HEK293 (cell line): ENCODE measurements around the gene MAP3K7CL.

Experiments
- CTCF ChIA-PET: fragments of 350-600 bp; formaldehyde crosslinking; extraction: SDS; loops from one replicate; lab custom pipeline; 2021; ENCODE audit warnings: antibody characterized with exemption; lab: Yijun Ruan, JAX
- POLR2A ChIA-PET: fragments of 300-600 bp; formaldehyde crosslinking; extraction: SDS; loops from one replicate; lab custom pipeline; 2020; ENCODE audit warnings: antibody characterized with exemption, inconsistent platforms; lab: Yijun Ruan, JAX
- H3K27ac ChIP-seq: fragments of 200-500 bp; sonication (Bioruptor generic); 2 replicates; pipeline ENCODE4 v1.5.1; 2014; ENCODE audit warnings: low read depth, low read length, control low read depth, inconsistent platforms; ENCODE audit errors: extremely low read depth
- H3K36me3 ChIP-seq, 2 experiments: fragments of 200-500 bp in 1 of 2; sonication (Bioruptor generic) in 1 of 2; 1 replicate in 1 of 2; 2 replicates in 1 of 2; pipeline ENCODE4 v1.5.1; 2014 to 2017; ENCODE audit warnings: inconsistent platforms in 2 of 2, low read length in 2 of 2; ENCODE audit not compliant: control insufficient read depth in 2 of 2, insufficient read depth in 1 of 2
- H3K4me1 ChIP-seq: fragments of 200-500 bp; sonication (Bioruptor generic); 2 replicates; pipeline ENCODE4 v1.5.1; 2014; ENCODE audit warnings: mild to moderate bottlenecking, low read length, inconsistent platforms; ENCODE audit not compliant: control insufficient read depth, insufficient read depth
- H3K4me3 ChIP-seq: 2 replicates; pipeline ENCODE4 v1.5.1; 2011; ENCODE audit warnings: low read depth, mild to moderate bottlenecking, control low read depth, low read length, moderate library complexity
- H3K9me3 ChIP-seq: fragments of 200-500 bp; sonication (Bioruptor generic); 2 replicates; pipeline ENCODE4 v1.5.1; 2014; ENCODE audit warnings: low read depth, low read length, inconsistent platforms; ENCODE audit not compliant: control insufficient read depth, insufficient read depth
- KLF9 ChIP-seq: fragments of 450-650 bp; formaldehyde crosslinking; IDR thresholded peaks from 2 replicates; pipeline ENCODE4 v1.5.1; 2016; ENCODE audit warnings: missing biosample characterization, missing genetic modification characterization, low read depth
- SCRT1 ChIP-seq: fragments of 450-650 bp; formaldehyde crosslinking; IDR thresholded peaks from 2 replicates; pipeline ENCODE4 v1.5.1; 2016; ENCODE audit warnings: missing biosample characterization, missing genetic modification characterization, borderline replicate concordance
- SP7 ChIP-seq: fragments of 450-650 bp; formaldehyde crosslinking; IDR thresholded peaks from 2 replicates; pipeline ENCODE4 v1.5.1; 2016; ENCODE audit warnings: missing biosample characterization, missing genetic modification characterization
- TRIM28 ChIP-seq: IDR thresholded peaks from 2 replicates; pipeline ENCODE4 v1.6.1; 2011; ENCODE audit warnings: low read length, control low read depth, borderline replicate concordance
- ZBTB1 ChIP-seq: fragments of 450-650 bp; formaldehyde crosslinking; IDR thresholded peaks from 2 replicates; pipeline ENCODE4 v1.5.1; 2016; ENCODE audit warnings: missing biosample characterization, missing genetic modification characterization
- ZFP3 ChIP-seq: fragments of 450-650 bp; formaldehyde crosslinking; IDR thresholded peaks from 2 replicates; pipeline ENCODE4 v1.5.1; 2016; ENCODE audit warnings: low read depth, missing biosample characterization, missing genetic modification characterization
- ZFP41 ChIP-seq: fragments of 450-650 bp; formaldehyde crosslinking; IDR thresholded peaks from 2 replicates; pipeline ENCODE4 v1.5.1; 2016; ENCODE audit warnings: missing biosample characterization, missing genetic modification characterization, borderline replicate concordance
- ZIC2 ChIP-seq: fragments of 450-650 bp; formaldehyde crosslinking; IDR thresholded peaks from 2 replicates; pipeline ENCODE4 v1.5.1; 2016; ENCODE audit warnings: missing biosample characterization, missing genetic modification characterization
- ZNF211 ChIP-seq: fragments of 450-650 bp; formaldehyde crosslinking; IDR thresholded peaks from 2 replicates; pipeline ENCODE4 v1.5.1; 2016; ENCODE audit warnings: low read depth, missing biosample characterization, missing genetic modification characterization
- ZNF274 ChIP-seq, 2 experiments: fragments of 200-500 bp in 1 of 2; fragments of 450-650 bp in 1 of 2; sonication (Bioruptor generic) in 1 of 2; formaldehyde crosslinking in 1 of 2; IDR thresholded peaks; 2 replicates each; pipeline versions ENCODE4 v1.5.1 to v1.6.1; 2014 to 2016; ENCODE audit warnings: borderline replicate concordance in 1 of 2, inconsistent platforms in 1 of 2, low read length in 1 of 2, missing biosample characterization in 1 of 2, missing genetic modification characterization in 1 of 2
- ZNF354C ChIP-seq: fragments of 450-650 bp; formaldehyde crosslinking; IDR thresholded peaks from 2 replicates; pipeline ENCODE4 v1.5.1; 2016; ENCODE audit warnings: missing biosample characterization, missing genetic modification characterization, low read depth, borderline replicate concordance
- ZNF473 ChIP-seq: fragments of 450-650 bp; formaldehyde crosslinking; IDR thresholded peaks from 2 replicates; pipeline ENCODE4 v1.5.1; 2017; ENCODE audit warnings: missing biosample characterization, missing genetic modification characterization
- ZNF530 ChIP-seq: fragments of 450-650 bp; formaldehyde crosslinking; IDR thresholded peaks from 2 replicates; pipeline ENCODE4 v1.5.1; 2016; ENCODE audit warnings: low read depth, missing biosample characterization, missing genetic modification characterization
- ZNF560 ChIP-seq: fragments of 450-650 bp; formaldehyde crosslinking; IDR thresholded peaks from 2 replicates; pipeline ENCODE4 v1.5.1; 2017; ENCODE audit warnings: missing biosample characterization, missing genetic modification characterization, borderline replicate concordance
- ZNF585B ChIP-seq: fragments of 450-650 bp; formaldehyde crosslinking; IDR thresholded peaks from 2 replicates; pipeline ENCODE4 v1.5.1; 2016; ENCODE audit warnings: missing biosample characterization, missing genetic modification characterization
- ZNF621 ChIP-seq: fragments of 450-650 bp; formaldehyde crosslinking; IDR thresholded peaks from 2 replicates; pipeline ENCODE4 v1.5.1; 2017; ENCODE audit warnings: missing biosample characterization, missing genetic modification characterization
- ZNF660 ChIP-seq: fragments of 450-650 bp; IDR thresholded peaks from 2 replicates; pipeline ENCODE4 v1.5.1; 2018; ENCODE audit warnings: missing biosample characterization, mild to moderate bottlenecking, missing genetic modification characterization
- ZNF747 ChIP-seq: fragments of 450-650 bp; formaldehyde crosslinking; IDR thresholded peaks from 2 replicates; pipeline ENCODE4 v1.5.1; 2016; ENCODE audit warnings: missing biosample characterization, missing genetic modification characterization
- ZSCAN23 ChIP-seq: fragments of 450-650 bp; formaldehyde crosslinking; IDR thresholded peaks from 2 replicates; pipeline ENCODE4 v1.5.1; 2016; ENCODE audit warnings: missing biosample characterization, missing genetic modification characterization
- TF ChIP-seq, protein P1 (sequence below): fragments of 450-650 bp; formaldehyde crosslinking; IDR thresholded peaks from 2 replicates; pipeline ENCODE4 v1.5.1; 2016; ENCODE audit warnings: missing biosample characterization, missing genetic modification characterization
- TF ChIP-seq, protein P2 (sequence below): fragments of 450-650 bp; formaldehyde crosslinking; IDR thresholded peaks from 2 replicates; pipeline ENCODE4 v1.5.1; 2016; ENCODE audit warnings: missing biosample characterization, missing genetic modification characterization
- TF ChIP-seq, protein P3 (sequence below): fragments of 450-650 bp; formaldehyde crosslinking; IDR thresholded peaks from 2 replicates; pipeline ENCODE4 v1.5.1; 2016; ENCODE audit warnings: missing biosample characterization, missing genetic modification characterization
- TF ChIP-seq, protein P4 (sequence below): fragments of 450-650 bp; formaldehyde crosslinking; IDR thresholded peaks from 2 replicates; pipeline ENCODE4 v1.5.1; 2016; ENCODE audit warnings: missing biosample characterization, missing genetic modification characterization
- TF ChIP-seq, protein P5 (sequence below): fragments of 450-650 bp; formaldehyde crosslinking; IDR thresholded peaks from 2 replicates; pipeline ENCODE4 v1.5.1; 2017; ENCODE audit warnings: missing biosample characterization, missing genetic modification characterization

MAP3K7CL gene

DNA sequence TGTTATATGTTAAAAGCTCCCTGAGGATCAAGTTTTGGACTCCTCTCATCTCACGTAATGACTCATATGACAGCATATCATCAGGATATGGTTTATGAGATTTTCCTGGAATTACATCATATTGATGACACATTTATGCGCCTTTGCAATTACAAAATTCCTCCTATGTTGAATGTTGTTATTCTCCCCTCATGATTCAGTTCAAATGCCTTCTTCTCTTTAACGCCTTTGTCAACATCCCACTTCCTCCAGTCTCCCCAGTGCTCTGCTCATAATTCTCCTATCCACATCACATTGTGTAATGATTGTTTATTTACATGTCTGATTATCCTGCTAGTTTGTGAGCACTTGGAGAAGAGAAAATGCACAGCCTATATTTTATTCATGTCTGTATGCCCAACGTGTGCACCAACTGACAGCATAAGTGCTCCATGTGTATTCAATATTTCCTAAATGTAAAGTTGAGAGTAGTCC, 87.4 kb downstream of the MAP3K7CL start:
- no peaks in the 10 kb centered on the region for H3K36me3 ChIP-seq
- POLR2A ChIA-PET: interaction anchor here (0.6 kb wide), 1 partner anchor 31 kb away, joined by 4 read pairs; no protein-coding TSS in a partner anchor
- no peaks in the 10 kb centered on the region for H3K9me3 ChIP-seq
- CTCF ChIA-PET: interaction anchor here (0.7 to 1.1 kb wide), 3 partner anchors 54 to 128 kb away, joined by 3 to 4 read pairs (median 3); no protein-coding TSS in a partner anchor
- H3K27ac ChIP-seq: no peak overlapping the region
- H3K4me3 ChIP-seq: no peak overlapping the region
- peaks cover 11% of the 10 kb centered on the region for H3K4me1 ChIP-seq
- TF ChIP-seq, protein P1, sequence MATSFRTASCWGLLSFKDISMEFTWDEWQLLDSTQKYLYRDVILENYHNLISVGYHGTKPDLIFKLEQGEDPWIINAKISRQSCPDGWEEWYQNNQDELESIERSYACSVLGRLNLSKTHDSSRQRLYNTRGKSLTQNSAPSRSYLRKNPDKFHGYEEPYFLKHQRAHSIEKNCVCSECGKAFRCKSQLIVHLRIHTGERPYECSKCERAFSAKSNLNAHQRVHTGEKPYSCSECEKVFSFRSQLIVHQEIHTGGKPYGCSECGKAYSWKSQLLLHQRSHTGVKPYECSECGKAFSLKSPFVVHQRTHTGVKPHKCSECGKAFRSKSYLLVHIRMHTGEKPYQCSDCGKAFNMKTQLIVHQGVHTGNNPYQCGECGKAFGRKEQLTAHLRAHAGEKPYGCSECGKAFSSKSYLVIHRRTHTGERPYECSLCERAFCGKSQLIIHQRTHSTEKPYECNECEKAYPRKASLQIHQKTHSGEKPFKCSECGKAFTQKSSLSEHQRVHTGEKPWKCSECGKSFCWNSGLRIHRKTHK (tag by site-specific recombination): no peak
- TF ChIP-seq ZNF473 (tag by site-specific recombination): no peak
- no peak for TF ChIP-seq ZNF747 (tag by site-specific recombination)
- no peak for TF ChIP-seq ZNF621 (tag by site-specific recombination)
- peak; percentile 35; the same call in 1 of the 2 replicates for TF ChIP-seq TRIM28
- TF ChIP-seq ZNF211: no peak
- peak; percentile 79 for TF ChIP-seq ZIC2 (tag by site-specific recombination)
- TF ChIP-seq, protein P2, sequence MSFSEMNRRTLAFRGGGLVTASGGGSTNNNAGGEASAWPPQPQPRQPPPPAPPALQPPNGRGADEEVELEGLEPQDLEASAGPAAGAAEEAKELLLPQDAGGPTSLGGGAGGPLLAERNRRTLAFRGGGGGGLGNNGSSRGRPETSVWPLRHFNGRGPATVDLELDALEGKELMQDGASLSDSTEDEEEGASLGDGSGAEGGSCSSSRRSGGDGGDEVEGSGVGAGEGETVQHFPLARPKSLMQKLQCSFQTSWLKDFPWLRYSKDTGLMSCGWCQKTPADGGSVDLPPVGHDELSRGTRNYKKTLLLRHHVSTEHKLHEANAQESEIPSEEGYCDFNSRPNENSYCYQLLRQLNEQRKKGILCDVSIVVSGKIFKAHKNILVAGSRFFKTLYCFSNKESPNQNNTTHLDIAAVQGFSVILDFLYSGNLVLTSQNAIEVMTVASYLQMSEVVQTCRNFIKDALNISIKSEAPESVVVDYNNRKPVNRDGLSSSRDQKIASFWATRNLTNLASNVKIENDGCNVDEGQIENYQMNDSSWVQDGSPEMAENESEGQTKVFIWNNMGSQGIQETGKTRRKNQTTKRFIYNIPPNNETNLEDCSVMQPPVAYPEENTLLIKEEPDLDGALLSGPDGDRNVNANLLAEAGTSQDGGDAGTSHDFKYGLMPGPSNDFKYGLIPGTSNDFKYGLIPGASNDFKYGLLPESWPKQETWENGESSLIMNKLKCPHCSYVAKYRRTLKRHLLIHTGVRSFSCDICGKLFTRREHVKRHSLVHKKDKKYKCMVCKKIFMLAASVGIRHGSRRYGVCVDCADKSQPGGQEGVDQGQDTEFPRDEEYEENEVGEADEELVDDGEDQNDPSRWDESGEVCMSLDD: no peak; the same call in 1 of the 2 replicates
- TF ChIP-seq ZFP3 (tag by site-specific recombination): no peak
- TF ChIP-seq, protein P3, sequence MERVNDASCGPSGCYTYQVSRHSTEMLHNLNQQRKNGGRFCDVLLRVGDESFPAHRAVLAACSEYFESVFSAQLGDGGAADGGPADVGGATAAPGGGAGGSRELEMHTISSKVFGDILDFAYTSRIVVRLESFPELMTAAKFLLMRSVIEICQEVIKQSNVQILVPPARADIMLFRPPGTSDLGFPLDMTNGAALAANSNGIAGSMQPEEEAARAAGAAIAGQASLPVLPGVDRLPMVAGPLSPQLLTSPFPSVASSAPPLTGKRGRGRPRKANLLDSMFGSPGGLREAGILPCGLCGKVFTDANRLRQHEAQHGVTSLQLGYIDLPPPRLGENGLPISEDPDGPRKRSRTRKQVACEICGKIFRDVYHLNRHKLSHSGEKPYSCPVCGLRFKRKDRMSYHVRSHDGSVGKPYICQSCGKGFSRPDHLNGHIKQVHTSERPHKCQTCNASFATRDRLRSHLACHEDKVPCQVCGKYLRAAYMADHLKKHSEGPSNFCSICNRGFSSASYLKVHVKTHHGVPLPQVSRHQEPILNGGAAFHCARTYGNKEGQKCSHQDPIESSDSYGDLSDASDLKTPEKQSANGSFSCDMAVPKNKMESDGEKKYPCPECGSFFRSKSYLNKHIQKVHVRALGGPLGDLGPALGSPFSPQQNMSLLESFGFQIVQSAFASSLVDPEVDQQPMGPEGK (tag by site-specific recombination): peak; percentile 94
- TF ChIP-seq, protein P4, sequence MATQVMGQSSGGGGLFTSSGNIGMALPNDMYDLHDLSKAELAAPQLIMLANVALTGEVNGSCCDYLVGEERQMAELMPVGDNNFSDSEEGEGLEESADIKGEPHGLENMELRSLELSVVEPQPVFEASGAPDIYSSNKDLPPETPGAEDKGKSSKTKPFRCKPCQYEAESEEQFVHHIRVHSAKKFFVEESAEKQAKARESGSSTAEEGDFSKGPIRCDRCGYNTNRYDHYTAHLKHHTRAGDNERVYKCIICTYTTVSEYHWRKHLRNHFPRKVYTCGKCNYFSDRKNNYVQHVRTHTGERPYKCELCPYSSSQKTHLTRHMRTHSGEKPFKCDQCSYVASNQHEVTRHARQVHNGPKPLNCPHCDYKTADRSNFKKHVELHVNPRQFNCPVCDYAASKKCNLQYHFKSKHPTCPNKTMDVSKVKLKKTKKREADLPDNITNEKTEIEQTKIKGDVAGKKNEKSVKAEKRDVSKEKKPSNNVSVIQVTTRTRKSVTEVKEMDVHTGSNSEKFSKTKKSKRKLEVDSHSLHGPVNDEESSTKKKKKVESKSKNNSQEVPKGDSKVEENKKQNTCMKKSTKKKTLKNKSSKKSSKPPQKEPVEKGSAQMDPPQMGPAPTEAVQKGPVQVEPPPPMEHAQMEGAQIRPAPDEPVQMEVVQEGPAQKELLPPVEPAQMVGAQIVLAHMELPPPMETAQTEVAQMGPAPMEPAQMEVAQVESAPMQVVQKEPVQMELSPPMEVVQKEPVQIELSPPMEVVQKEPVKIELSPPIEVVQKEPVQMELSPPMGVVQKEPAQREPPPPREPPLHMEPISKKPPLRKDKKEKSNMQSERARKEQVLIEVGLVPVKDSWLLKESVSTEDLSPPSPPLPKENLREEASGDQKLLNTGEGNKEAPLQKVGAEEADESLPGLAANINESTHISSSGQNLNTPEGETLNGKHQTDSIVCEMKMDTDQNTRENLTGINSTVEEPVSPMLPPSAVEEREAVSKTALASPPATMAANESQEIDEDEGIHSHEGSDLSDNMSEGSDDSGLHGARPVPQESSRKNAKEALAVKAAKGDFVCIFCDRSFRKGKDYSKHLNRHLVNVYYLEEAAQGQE (tag by site-specific recombination): no peak; the same call in 1 of the 2 replicates
- no peak for TF ChIP-seq KLF9 (tag by site-specific recombination)
- no peak for TF ChIP-seq SCRT1
- no peak for TF ChIP-seq ZNF560 (tag by site-specific recombination)
- TF ChIP-seq ZNF585B: no peak
- TF ChIP-seq SP7 (tag by site-specific recombination): peak; percentile 100
- TF ChIP-seq, protein P5, sequence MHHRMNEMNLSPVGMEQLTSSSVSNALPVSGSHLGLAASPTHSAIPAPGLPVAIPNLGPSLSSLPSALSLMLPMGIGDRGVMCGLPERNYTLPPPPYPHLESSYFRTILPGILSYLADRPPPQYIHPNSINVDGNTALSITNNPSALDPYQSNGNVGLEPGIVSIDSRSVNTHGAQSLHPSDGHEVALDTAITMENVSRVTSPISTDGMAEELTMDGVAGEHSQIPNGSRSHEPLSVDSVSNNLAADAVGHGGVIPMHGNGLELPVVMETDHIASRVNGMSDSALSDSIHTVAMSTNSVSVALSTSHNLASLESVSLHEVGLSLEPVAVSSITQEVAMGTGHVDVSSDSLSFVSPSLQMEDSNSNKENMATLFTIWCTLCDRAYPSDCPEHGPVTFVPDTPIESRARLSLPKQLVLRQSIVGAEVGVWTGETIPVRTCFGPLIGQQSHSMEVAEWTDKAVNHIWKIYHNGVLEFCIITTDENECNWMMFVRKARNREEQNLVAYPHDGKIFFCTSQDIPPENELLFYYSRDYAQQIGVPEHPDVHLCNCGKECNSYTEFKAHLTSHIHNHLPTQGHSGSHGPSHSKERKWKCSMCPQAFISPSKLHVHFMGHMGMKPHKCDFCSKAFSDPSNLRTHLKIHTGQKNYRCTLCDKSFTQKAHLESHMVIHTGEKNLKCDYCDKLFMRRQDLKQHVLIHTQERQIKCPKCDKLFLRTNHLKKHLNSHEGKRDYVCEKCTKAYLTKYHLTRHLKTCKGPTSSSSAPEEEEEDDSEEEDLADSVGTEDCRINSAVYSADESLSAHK: peak; percentile 75; the same call in 1 of the 2 replicates
- TF ChIP-seq ZNF660 (tag by site-specific recombination): no peak; the same call in 1 of the 2 replicates
- no peak for TF ChIP-seq ZFP41
- TF ChIP-seq ZNF530 (tag by site-specific recombination): no peak
- TF ChIP-seq ZNF354C (tag by site-specific recombination): 0 out of 2 replicates have a peak, but pooled peaks have one; percentile 69
- TF ChIP-seq ZBTB1 (tag by site-specific recombination): peak; percentile 99
- TF ChIP-seq ZSCAN23 (tag by site-specific recombination): peak; percentile 100
- no peak for TF ChIP-seq ZNF274 (IDR thresholded peaks at IDR 0.05; ENCODE audit: low read length)
- no peak for TF ChIP-seq ZNF274 (tag by site-specific recombination; IDR thresholded peaks at IDR 0.05; ENCODE audit: borderline replicate concordance)
